ENCODE data around the gene EHD4. TPM values are rescaled to one million over a fixed set of nuclear protein-coding genes. Genes with fewer than 3 reads are reported as not detected.

The EHD4 gene
- polyA plus RNA-seq, 3 donors, result 12.8 to 16.0 (median 14.2) TPM

GRCh38 chr15:41876689-41877088 lies 95.7 kb downstream of the EHD4 start:
- peaks cover 6 to 9% of the 10 kb centered on the region in 2 donors for H3K36me3 Mint-ChIP-seq
- H3K4me2 ChIP-seq (replicated peaks; ENCODE audit: extremely low read depth, low read length, poor library complexity, severe bottlenecking), result no peak overlapping the region

GRCh38 chr15:41876007-41876406 lies 96.3 kb downstream of the EHD4 start:
- DNase-seq, result no peak
- H2AFZ ChIP-seq (ENCODE audit: insufficient read depth, low read depth, low read length, poor library complexity, severe bottlenecking), result no peak overlapping the region
- Mint-ChIP-seq H3K9me3 (no peaks in the 10 kb centered on the region), H3K4me3 (no peak overlapping the region), H3K27ac (peak overlapping the region in 2 of 7 donors; percentile 64 to 69), H3K36me3 (peaks cover 3 to 4% of the 10 kb centered on the region in 2 donors), H3K27me3 (ENCODE audit: low read depth in 3 of 3) (peaks cover 14 to 20% (median 16%) of the 10 kb centered on the region in 3 donors), H3K4me1 (no peaks in the 10 kb centered on the region)
- intact Hi-C loops (cut with micrococcal nuclease), result no loop called here
- TF ChIP-seq CTCF (IDR thresholded peaks at IDR 0.05), result no peak
- WGBS (ENCODE audit: insufficient coverage), result 78% methylated on average over 8 of the region's 13 CpGs
- H3K4me3 ChIP-seq (replicated peaks in 1 of 3; ENCODE audit: low read depth in 2 of 3, low read length in 3 of 3), result no peak overlapping the region
- no peak overlapping the region for H3K9ac ChIP-seq (ENCODE audit: insufficient read depth, low read length, poor library complexity, severe bottlenecking)
- H3K27me3 ChIP-seq (ENCODE audit: control insufficient read depth in 2 of 2, insufficient read depth in 2 of 2, low read length in 2 of 2), result peaks cover 0 to 14% of the 10 kb centered on the region in 2 donors
- H4K20me1 ChIP-seq (ENCODE audit: insufficient read depth, low read length), result no peaks in the 10 kb centered on the region
- no peaks in the 10 kb centered on the region for H3K79me2 ChIP-seq (ENCODE audit: insufficient read depth, low read length)
- H3K9me3 ChIP-seq (replicated peaks in 1 of 2; ENCODE audit: control insufficient read depth in 1 of 2, insufficient read depth in 1 of 2, low read length in 2 of 2), result no peaks in the 10 kb centered on the region
- H3K4me1 ChIP-seq (ENCODE audit: control insufficient read depth in 1 of 2, insufficient read depth in 2 of 2, low read length in 2 of 2), result no peaks in the 10 kb centered on the region
- H3K4me2 ChIP-seq (replicated peaks; ENCODE audit: extremely low read depth, low read length, poor library complexity, severe bottlenecking), result no peak overlapping the region
- H3K36me3 ChIP-seq (replicated peaks in 1 of 2; ENCODE audit: control insufficient read depth in 1 of 2, insufficient read depth in 2 of 2, low read length in 2 of 2), result no peaks in the 10 kb centered on the region
- no peak overlapping the region for H3K27ac ChIP-seq (ENCODE audit: low read depth in 1 of 2, low read length in 2 of 2)

More at GRCh38 chr15:41876689-41877088, 95.7 kb downstream of the EHD4 start:
- Histone ChIP-seq H3K27ac (ENCODE audit: low read depth in 1 of 2, low read length in 2 of 2) (no peak overlapping the region), H3K36me3 (replicated peaks in 1 of 2; ENCODE audit: control insufficient read depth in 1 of 2, insufficient read depth in 2 of 2, low read length in 2 of 2) (no peaks in the 10 kb centered on the region), H3K9ac (ENCODE audit: insufficient read depth, low read length, poor library complexity, severe bottlenecking) (no peak overlapping the region), H4K20me1 (ENCODE audit: insufficient read depth, low read length) (no peaks in the 10 kb centered on the region), H2AFZ (ENCODE audit: insufficient read depth, low read depth, low read length, poor library complexity, severe bottlenecking) (no peak overlapping the region), H3K4me3 (replicated peaks in 1 of 3; ENCODE audit: low read depth in 2 of 3, low read length in 3 of 3) (no peak overlapping the region), H3K27me3 (ENCODE audit: control insufficient read depth in 2 of 2, insufficient read depth in 2 of 2, low read length in 2 of 2) (peaks cover 4 to 21% of the 10 kb centered on the region in 2 donors), H3K4me1 (ENCODE audit: control insufficient read depth in 1 of 2, insufficient read depth in 2 of 2, low read length in 2 of 2) (no peaks in the 10 kb centered on the region), H3K9me3 (replicated peaks in 1 of 2; ENCODE audit: control insufficient read depth in 1 of 2, insufficient read depth in 1 of 2, low read length in 2 of 2) (no peaks in the 10 kb centered on the region), H3K79me2 (ENCODE audit: insufficient read depth, low read length) (no peaks in the 10 kb centered on the region)
- H3K9me3 Mint-ChIP-seq, result peaks cover 0 to 3% (median 0%) of the 10 kb centered on the region in 7 donors
- DNase-seq, result no peak
- H3K27ac Mint-ChIP-seq, result no peak overlapping the region
- H3K4me3 Mint-ChIP-seq, result no peak overlapping the region
- peaks cover 5% of the 10 kb centered on the region for H3K4me1 Mint-ChIP-seq
- WGBS (ENCODE audit: insufficient coverage), result 87% methylated on average over 9 of the region's 12 CpGs
- no peak for TF ChIP-seq CTCF (IDR thresholded peaks at IDR 0.05)
- peaks cover 21 to 27% (median 22%) of the 10 kb centered on the region in 3 donors for H3K27me3 Mint-ChIP-seq (ENCODE audit: low read depth in 3 of 3)
- intact Hi-C loops (cut with micrococcal nuclease), result no loop called here

Data from CD14-positive monocyte (primary cell).